HG03469 (cell line): ENCODE data around the gene ONECUT1.
A peak's percentile ranks its signal among the peaks of the same experiment; 100 is the strongest.

Experiments used
- ATAC-seq: cut with Tn5 transposase; IDR thresholded peaks from one replicate; pipeline ENCODE4 v1.9.1; 2021; ENCODE audit warnings: mild to moderate bottlenecking, moderate library complexity, moderate number of reproducible peaks; ENCODE audit not compliant: unreplicated experiment

ONECUT1 gene

GRCh38 chr15:52783929-52784798 is 6.0 kb downstream of the ONECUT1 start:
- no peak for ATAC-seq

GRCh38 chr15:52783191-52783829 is 6.8 kb downstream of the ONECUT1 start:
- ATAC-seq = no peak

- ATAC-seq = no peak
These were observed 7.6 kb downstream of the ONECUT1 start for GRCh38 chr15:52782514-52782913.

- peak; percentile 45 for ATAC-seq
These were observed 9.8 kb downstream of the ONECUT1 start for GRCh38 chr15:52780172-52780980.

GRCh38 chr15:52778457-52778856 is 11.7 kb downstream of the ONECUT1 start:
- ATAC-seq = no peak

- ATAC-seq = no peak
These were observed 17.4 kb downstream of the ONECUT1 start for GRCh38 chr15:52772766-52773165.

- no peak for ATAC-seq
These were observed 24.4 kb downstream of the ONECUT1 start for GRCh38 chr15:52765785-52766184.

GRCh38 chr15:52764731-52765130 is 25.4 kb downstream of the ONECUT1 start:
- ATAC-seq = no peak

- no peak for ATAC-seq
These were observed 27.5 kb downstream of the ONECUT1 start for GRCh38 chr15:52762621-52763020.

GRCh38 chr15:52760562-52760961 is 29.6 kb downstream of the ONECUT1 start:
- ATAC-seq = no peak

- ATAC-seq = no peak
These were observed 30.2 kb downstream of the ONECUT1 start for GRCh38 chr15:52759969-52760368.

GRCh38 chr15:52757496-52757895 is 32.6 kb downstream of the ONECUT1 start:
- no peak for ATAC-seq

- ATAC-seq = no peak
These were observed 38.6 kb downstream of the ONECUT1 start for GRCh38 chr15:52751522-52751921.

GRCh38 chr15:52749258-52749657 is 40.9 kb downstream of the ONECUT1 start:
- ATAC-seq = no peak

- no peak for ATAC-seq
These were observed 43.9 kb downstream of the ONECUT1 start for GRCh38 chr15:52746162-52746757.

GRCh38 chr15:52745326-52746161 is 44.6 kb downstream of the ONECUT1 start:
- no peak for ATAC-seq

GRCh38 chr15:52738311-52738710 is 51.8 kb downstream of the ONECUT1 start:
- no peak for ATAC-seq

GRCh38 chr15:52737720-52738119 is 52.4 kb downstream of the ONECUT1 start:
- no peak for ATAC-seq

GRCh38 chr15:52735231-52736089 is 54.7 kb downstream of the ONECUT1 start:
- peak; percentile 76 for ATAC-seq
